ENCODE data around the gene FGD4.

The FGD4 gene

GRCh38 chr12:32512910-32513309 is 113.6 kb downstream of the FGD4 start:
- TF ChIP-seq TEAD4 (IDR thresholded peaks at IDR 0.05) (no peak), USF1 (IDR thresholded peaks at IDR 0.05) (no peak), ZBTB7A (IDR thresholded peaks at IDR 0.05; ENCODE audit: low read depth) (no peak), MAX (IDR thresholded peaks at IDR 0.05) (no peak), TAF1 (IDR thresholded peaks at IDR 0.05; ENCODE audit: low read depth) (no peak), CEBPB (IDR thresholded peaks at IDR 0.05) (no peak), YY1 (IDR thresholded peaks at IDR 0.05; ENCODE audit: low read depth) (no peak), EGR1 (IDR thresholded peaks at IDR 0.05) (no peak), NFIC (IDR thresholded peaks at IDR 0.05) (no peak), RAD21 (IDR thresholded peaks at IDR 0.05; ENCODE audit: low read depth) (no peak), TCF12 (IDR thresholded peaks at IDR 0.05; ENCODE audit: low read depth) (no peak), CREB1 (IDR thresholded peaks at IDR 0.05; ENCODE audit: low read depth) (no peak), EP300 (IDR thresholded peaks at IDR 0.05; ENCODE audit: borderline replicate concordance) (no peak), REST (IDR thresholded peaks at IDR 0.05; ENCODE audit: low read depth) (no peak), FOXM1 (IDR thresholded peaks at IDR 0.05; ENCODE audit: borderline replicate concordance, low read depth) (no peak)

GRCh38 chr12:32515137-32515873 is 115.9 kb downstream of the FGD4 start:
- TF ChIP-seq REST (IDR thresholded peaks at IDR 0.05; ENCODE audit: low read depth) (no peak), YY1 (IDR thresholded peaks at IDR 0.05; ENCODE audit: low read depth) (no peak), CEBPB (IDR thresholded peaks at IDR 0.05) (no peak), RAD21 (IDR thresholded peaks at IDR 0.05; ENCODE audit: low read depth) (no peak), ZBTB7A (IDR thresholded peaks at IDR 0.05; ENCODE audit: low read depth) (no peak), TCF12 (IDR thresholded peaks at IDR 0.05; ENCODE audit: low read depth) (no peak), CREB1 (IDR thresholded peaks at IDR 0.05; ENCODE audit: low read depth) (no peak), NFIC (IDR thresholded peaks at IDR 0.05) (no peak), TAF1 (IDR thresholded peaks at IDR 0.05; ENCODE audit: low read depth) (no peak), TEAD4 (IDR thresholded peaks at IDR 0.05) (no peak)

- TF ChIP-seq MAX (IDR thresholded peaks at IDR 0.05) = no peak
- no peak for TF ChIP-seq FOXM1 (IDR thresholded peaks at IDR 0.05; ENCODE audit: borderline replicate concordance, low read depth)
- no peak for TF ChIP-seq TCF12 (IDR thresholded peaks at IDR 0.05; ENCODE audit: low read depth)
- no peak for TF ChIP-seq RAD21 (IDR thresholded peaks at IDR 0.05; ENCODE audit: low read depth)
- no peak for TF ChIP-seq EP300 (IDR thresholded peaks at IDR 0.05; ENCODE audit: borderline replicate concordance)
- TF ChIP-seq ZBTB7A (IDR thresholded peaks at IDR 0.05; ENCODE audit: low read depth) = no peak
- no peak for TF ChIP-seq EGR1 (IDR thresholded peaks at IDR 0.05)
- TF ChIP-seq TEAD4 (IDR thresholded peaks at IDR 0.05) = no peak
These were observed 116.9 kb downstream of the FGD4 start for GRCh38 chr12:32516230-32516629.

- no peak for TF ChIP-seq FOXM1 (IDR thresholded peaks at IDR 0.05; ENCODE audit: borderline replicate concordance, low read depth)
- no peak for TF ChIP-seq USF1 (IDR thresholded peaks at IDR 0.05)
- no peak for TF ChIP-seq EGR1 (IDR thresholded peaks at IDR 0.05)
- no peak for TF ChIP-seq YY1 (IDR thresholded peaks at IDR 0.05; ENCODE audit: low read depth)
- no peak for TF ChIP-seq CREB1 (IDR thresholded peaks at IDR 0.05; ENCODE audit: low read depth)
- no peak for TF ChIP-seq TAF1 (IDR thresholded peaks at IDR 0.05; ENCODE audit: low read depth)
- no peak for TF ChIP-seq MAX (IDR thresholded peaks at IDR 0.05)
- TF ChIP-seq TEAD4 (IDR thresholded peaks at IDR 0.05) = no peak
- no peak for TF ChIP-seq REST (IDR thresholded peaks at IDR 0.05; ENCODE audit: low read depth)
- TF ChIP-seq NFIC (IDR thresholded peaks at IDR 0.05) = no peak
- no peak for TF ChIP-seq EP300 (IDR thresholded peaks at IDR 0.05; ENCODE audit: borderline replicate concordance)
- no peak for TF ChIP-seq ZBTB7A (IDR thresholded peaks at IDR 0.05; ENCODE audit: low read depth)
- no peak for TF ChIP-seq RAD21 (IDR thresholded peaks at IDR 0.05; ENCODE audit: low read depth)
- no peak for TF ChIP-seq TCF12 (IDR thresholded peaks at IDR 0.05; ENCODE audit: low read depth)
- TF ChIP-seq CEBPB (IDR thresholded peaks at IDR 0.05) = no peak
These were observed 118.6 kb downstream of the FGD4 start for GRCh38 chr12:32517966-32518365.
